ENCODE results near the gene CYP1A2. TPM values are rescaled to one million over a fixed set of nuclear protein-coding genes. Genes with fewer than 3 reads are reported as not detected.

CYP1A2 gene
- polyA plus RNA-seq, 2 donors, result 0.06 TPM; not detected in 1

GRCh38 chr15:74787251-74788041 lies 38.8 kb downstream of the CYP1A2 start:
- H3K4me1 ChIP-seq (ENCODE audit: control insufficient read depth in 2 of 2, insufficient read depth in 2 of 2, low read length in 1 of 2), result peaks cover 36 to 56% of the 10 kb centered on the region in 2 donors
- no peaks in the 10 kb centered on the region for H3K9me3 ChIP-seq (ENCODE audit: control insufficient read depth in 2 of 2, insufficient read depth in 1 of 2, low read depth in 1 of 2, low read length in 1 of 2)
- no peaks in the 10 kb centered on the region for H3K27me3 ChIP-seq (ENCODE audit: control insufficient read depth in 1 of 2, insufficient read depth in 2 of 2, low read length in 2 of 2)
- WGBS, 2 donors, result 47 to 48% methylated on average over 13 of the region's 13 CpGs
- peaks cover 0 to 5% of the 10 kb centered on the region in 2 donors for H3K36me3 ChIP-seq (ENCODE audit: control insufficient read depth in 2 of 2, insufficient read depth in 2 of 2, low read length in 1 of 2)
- H3K27ac ChIP-seq (ENCODE audit: low read depth in 2 of 2, low read length in 1 of 2), result peak overlapping the region; percentile 90 to 96
- H3K4me3 ChIP-seq (ENCODE audit: low read depth in 1 of 2, low read length in 2 of 2), result peak overlapping the region; percentile 11 to 20

- no peaks in the 10 kb centered on the region for H3K9me3 ChIP-seq (ENCODE audit: control insufficient read depth in 2 of 2, insufficient read depth in 1 of 2, low read depth in 1 of 2, low read length in 1 of 2)
- peak overlapping the region; percentile 90 to 96 for H3K27ac ChIP-seq (ENCODE audit: low read depth in 2 of 2, low read length in 1 of 2)
- 37 to 38% methylated on average over 7 of the region's 7 CpGs for WGBS, 2 donors
- H3K4me1 ChIP-seq (ENCODE audit: control insufficient read depth in 2 of 2, insufficient read depth in 2 of 2, low read length in 1 of 2), result peaks cover 41 to 62% of the 10 kb centered on the region in 2 donors
- no peaks in the 10 kb centered on the region for H3K27me3 ChIP-seq (ENCODE audit: control insufficient read depth in 1 of 2, insufficient read depth in 2 of 2, low read length in 2 of 2)
- peaks cover 0 to 7% of the 10 kb centered on the region in 2 donors for H3K36me3 ChIP-seq (ENCODE audit: control insufficient read depth in 2 of 2, insufficient read depth in 2 of 2, low read length in 1 of 2)
- H3K4me3 ChIP-seq (ENCODE audit: low read depth in 1 of 2, low read length in 2 of 2), result peak overlapping the region; percentile 45 to 51
Observed at GRCh38 chr15:74788042-74788682, 39.5 kb downstream of the CYP1A2 start.

DNA sequence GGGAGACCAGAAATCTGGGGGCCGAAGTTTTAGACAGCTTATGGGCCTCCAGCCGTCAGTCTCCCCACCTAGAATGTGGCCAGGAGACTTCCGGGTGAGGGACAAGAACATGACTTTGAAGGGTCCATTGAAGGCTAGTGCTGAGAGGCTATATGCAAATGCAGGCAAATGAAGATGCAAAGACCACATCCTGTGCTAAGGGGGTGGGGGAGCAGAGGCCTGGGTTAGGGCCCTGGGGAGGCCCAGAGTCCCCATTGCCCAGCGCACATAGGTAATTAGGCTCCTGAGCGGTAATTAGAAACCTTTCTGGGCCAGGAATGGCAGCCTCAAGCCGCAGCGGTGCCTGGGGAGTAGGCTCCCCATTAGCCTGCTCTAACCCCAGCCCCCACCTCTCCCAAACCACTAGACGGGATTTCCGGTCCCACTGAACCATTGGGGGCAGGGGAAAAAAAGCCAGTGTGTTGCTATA lies 40.1 kb downstream of the CYP1A2 start:
- 48 to 54% methylated on average over 9 of the region's 9 CpGs for WGBS, 2 donors
- Histone ChIP-seq H3K27ac (ENCODE audit: low read depth in 2 of 2, low read length in 1 of 2) (peak overlapping the region; percentile 90 to 96), H3K27me3 (ENCODE audit: control insufficient read depth in 1 of 2, insufficient read depth in 2 of 2, low read length in 2 of 2) (no peaks in the 10 kb centered on the region), H3K4me3 (ENCODE audit: low read depth in 1 of 2, low read length in 2 of 2) (peak overlapping the region; percentile 45 to 51), H3K4me1 (ENCODE audit: control insufficient read depth in 2 of 2, insufficient read depth in 2 of 2, low read length in 1 of 2) (peaks cover 43 to 60% of the 10 kb centered on the region in 2 donors), H3K36me3 (ENCODE audit: control insufficient read depth in 2 of 2, insufficient read depth in 2 of 2, low read length in 1 of 2) (peaks cover 0 to 7% of the 10 kb centered on the region in 2 donors), H3K9me3 (ENCODE audit: control insufficient read depth in 2 of 2, insufficient read depth in 1 of 2, low read depth in 1 of 2, low read length in 1 of 2) (no peaks in the 10 kb centered on the region)

DNA sequence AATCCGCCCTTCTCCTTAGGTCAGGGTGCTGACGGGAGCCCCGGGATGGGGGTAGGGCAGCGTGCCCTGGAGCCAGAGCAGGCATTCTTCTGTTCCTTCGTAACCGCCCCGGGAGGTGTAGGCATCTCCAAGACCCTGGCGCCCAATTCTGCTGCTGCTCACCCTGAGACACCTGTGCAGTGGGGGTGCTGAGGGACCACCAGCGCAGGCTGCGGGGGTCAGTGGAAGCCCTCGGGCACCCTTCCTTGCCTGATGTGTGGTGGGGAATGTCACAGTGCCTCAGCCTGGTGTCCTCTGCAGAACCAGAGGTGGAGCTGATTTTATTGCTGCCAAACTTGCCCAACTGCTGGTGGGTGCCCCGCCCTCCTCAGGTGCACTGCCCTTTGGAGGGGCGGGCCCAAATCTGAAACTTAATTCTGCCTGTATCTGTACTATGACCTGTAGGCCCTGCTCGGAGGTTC lies 40.6 kb downstream of the CYP1A2 start:
- H3K4me3 ChIP-seq (ENCODE audit: low read depth in 1 of 2, low read length in 2 of 2), result peak overlapping the region; percentile 45 to 51
- H3K36me3 ChIP-seq (ENCODE audit: control insufficient read depth in 2 of 2, insufficient read depth in 2 of 2, low read length in 1 of 2), result peaks cover 0 to 7% of the 10 kb centered on the region in 2 donors
- 32 to 34% methylated on average over 13 to 14 of the region's 14 CpGs for WGBS, 2 donors
- peaks cover 40 to 56% of the 10 kb centered on the region in 2 donors for H3K4me1 ChIP-seq (ENCODE audit: control insufficient read depth in 2 of 2, insufficient read depth in 2 of 2, low read length in 1 of 2)
- H3K27ac ChIP-seq (ENCODE audit: low read depth in 2 of 2, low read length in 1 of 2), result peak overlapping the region; percentile 90 to 96
- H3K27me3 ChIP-seq (ENCODE audit: control insufficient read depth in 1 of 2, insufficient read depth in 2 of 2, low read length in 2 of 2), result no peaks in the 10 kb centered on the region
- H3K9me3 ChIP-seq (ENCODE audit: control insufficient read depth in 2 of 2, insufficient read depth in 1 of 2, low read depth in 1 of 2, low read length in 1 of 2), result no peaks in the 10 kb centered on the region

DNA sequence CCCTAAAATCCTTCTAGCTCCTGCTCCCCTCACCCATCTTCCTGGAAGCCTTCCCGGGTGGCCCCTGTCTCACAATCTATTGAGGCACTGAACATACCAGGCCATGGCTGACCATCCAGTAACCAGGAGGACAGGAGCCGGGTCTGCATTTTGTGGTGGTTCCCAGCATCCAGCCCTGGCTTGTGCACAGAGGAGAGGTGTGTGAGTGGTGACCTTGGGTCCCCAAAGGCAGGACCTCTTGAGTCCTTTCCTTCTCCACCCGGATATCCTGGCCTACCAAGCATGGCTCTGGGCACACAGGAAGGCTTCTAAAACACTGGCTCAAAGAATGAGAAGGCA lies 41.1 kb downstream of the CYP1A2 start:
- Histone ChIP-seq H3K36me3 (ENCODE audit: control insufficient read depth in 2 of 2, insufficient read depth in 2 of 2, low read length in 1 of 2) (peaks cover 0 to 9% of the 10 kb centered on the region in 2 donors), H3K27me3 (ENCODE audit: control insufficient read depth in 1 of 2, insufficient read depth in 2 of 2, low read length in 2 of 2) (no peaks in the 10 kb centered on the region), H3K27ac (ENCODE audit: low read depth in 2 of 2, low read length in 1 of 2) (peak overlapping the region; percentile 90 to 96), H3K4me1 (ENCODE audit: control insufficient read depth in 2 of 2, insufficient read depth in 2 of 2, low read length in 1 of 2) (peaks cover 43 to 61% of the 10 kb centered on the region in 2 donors), H3K4me3 (ENCODE audit: low read depth in 1 of 2, low read length in 2 of 2) (peak overlapping the region in 1 of 2 donors; percentile 45), H3K9me3 (ENCODE audit: control insufficient read depth in 2 of 2, insufficient read depth in 1 of 2, low read depth in 1 of 2, low read length in 1 of 2) (no peaks in the 10 kb centered on the region)
- 31 to 40% methylated on average over 3 of the region's 3 CpGs for WGBS, 2 donors

GRCh38 chr15:74790080-74790916 lies 41.7 kb downstream of the CYP1A2 start:
- WGBS, 2 donors, result 35 to 43% methylated on average over 15 of the region's 15 CpGs
- peaks cover 0 to 9% of the 10 kb centered on the region in 2 donors for H3K36me3 ChIP-seq (ENCODE audit: control insufficient read depth in 2 of 2, insufficient read depth in 2 of 2, low read length in 1 of 2)
- H3K27me3 ChIP-seq (ENCODE audit: control insufficient read depth in 1 of 2, insufficient read depth in 2 of 2, low read length in 2 of 2), result no peaks in the 10 kb centered on the region
- no peaks in the 10 kb centered on the region for H3K9me3 ChIP-seq (ENCODE audit: control insufficient read depth in 2 of 2, insufficient read depth in 1 of 2, low read depth in 1 of 2, low read length in 1 of 2)
- H3K4me1 ChIP-seq (ENCODE audit: control insufficient read depth in 2 of 2, insufficient read depth in 2 of 2, low read length in 1 of 2), result peaks cover 40 to 62% of the 10 kb centered on the region in 2 donors
- H3K27ac ChIP-seq (ENCODE audit: low read depth in 2 of 2, low read length in 1 of 2), result peak overlapping the region; percentile 90 to 96
- peak overlapping the region in 1 of 2 donors; percentile 7 for H3K4me3 ChIP-seq (ENCODE audit: low read depth in 1 of 2, low read length in 2 of 2)

DNA sequence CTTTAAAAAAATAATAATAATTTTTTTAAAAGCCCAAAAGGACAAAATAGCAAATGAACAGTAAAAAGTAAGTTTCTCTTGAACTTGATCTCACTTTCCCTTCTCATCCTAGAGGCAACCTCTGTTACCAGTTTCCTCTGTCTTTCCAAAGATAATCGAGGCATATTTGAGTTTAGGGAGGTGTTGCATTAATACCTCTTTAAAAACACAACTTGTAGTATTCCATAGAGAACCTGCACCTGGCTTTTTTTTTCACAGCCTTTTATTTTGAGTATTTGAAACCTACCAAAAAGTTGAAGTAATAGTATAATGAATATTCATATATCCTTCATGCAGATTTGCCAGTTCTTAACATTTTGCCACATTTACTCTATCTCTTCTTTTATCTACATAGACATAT lies 42.4 kb downstream of the CYP1A2 start:
- Histone ChIP-seq H3K4me1 (ENCODE audit: control insufficient read depth in 2 of 2, insufficient read depth in 2 of 2, low read length in 1 of 2) (peaks cover 40 to 57% of the 10 kb centered on the region in 2 donors), H3K27ac (ENCODE audit: low read depth in 2 of 2, low read length in 1 of 2) (no peak overlapping the region), H3K36me3 (ENCODE audit: control insufficient read depth in 2 of 2, insufficient read depth in 2 of 2, low read length in 1 of 2) (peaks cover 0 to 9% of the 10 kb centered on the region in 2 donors), H3K27me3 (ENCODE audit: control insufficient read depth in 1 of 2, insufficient read depth in 2 of 2, low read length in 2 of 2) (no peaks in the 10 kb centered on the region), H3K9me3 (ENCODE audit: control insufficient read depth in 2 of 2, insufficient read depth in 1 of 2, low read depth in 1 of 2, low read length in 1 of 2) (no peaks in the 10 kb centered on the region), H3K4me3 (ENCODE audit: low read depth in 1 of 2, low read length in 2 of 2) (no peak overlapping the region)
- WGBS, 2 donors, result 31 to 45% methylated on average over 1 of the region's 1 CpG

DNA sequence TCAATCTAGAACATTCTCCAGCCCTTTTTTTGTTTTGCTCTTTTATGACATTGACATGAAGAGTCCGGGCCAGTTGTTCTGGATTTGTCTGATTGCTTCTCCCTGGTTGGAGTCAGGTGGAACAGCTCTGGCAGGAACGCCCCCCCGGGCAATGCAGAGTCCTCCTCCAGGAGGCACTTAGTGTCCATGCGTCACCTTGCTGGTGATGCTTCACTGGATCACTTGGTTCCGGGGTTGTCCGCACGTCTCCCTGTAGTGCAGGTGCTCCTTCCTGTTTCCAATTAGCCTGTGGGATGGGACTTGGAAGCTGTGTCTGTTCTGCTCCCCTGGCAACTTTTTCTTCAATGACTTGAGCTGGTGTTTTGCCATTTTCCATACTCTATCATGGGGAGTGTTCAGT lies 43.0 kb downstream of the CYP1A2 start:
- Histone ChIP-seq H3K27ac (ENCODE audit: low read depth in 2 of 2, low read length in 1 of 2) (peak overlapping the region; percentile 25 to 82), H3K4me3 (ENCODE audit: low read depth in 1 of 2, low read length in 2 of 2) (no peak overlapping the region), H3K27me3 (ENCODE audit: control insufficient read depth in 1 of 2, insufficient read depth in 2 of 2, low read length in 2 of 2) (no peaks in the 10 kb centered on the region), H3K9me3 (ENCODE audit: control insufficient read depth in 2 of 2, insufficient read depth in 1 of 2, low read depth in 1 of 2, low read length in 1 of 2) (no peaks in the 10 kb centered on the region), H3K4me1 (ENCODE audit: control insufficient read depth in 2 of 2, insufficient read depth in 2 of 2, low read length in 1 of 2) (peaks cover 37 to 52% of the 10 kb centered on the region in 2 donors), H3K36me3 (ENCODE audit: control insufficient read depth in 2 of 2, insufficient read depth in 2 of 2, low read length in 1 of 2) (peaks cover 0 to 9% of the 10 kb centered on the region in 2 donors)
- 65 to 75% methylated on average over 7 of the region's 7 CpGs for WGBS, 2 donors
